Psoas muscle (tissue), 8 donors: Measurements from ENCODE around the gene CHIA. TPM values are rescaled to one million over a fixed set of nuclear protein-coding genes. Genes with fewer than 3 reads are reported as not detected.
"Not testable (repeated sequence)": the region's sequence is repeated elsewhere in the genome, so short reads cannot be mapped to it uniquely, and the experiment has no call there.

Experiments used
- ATAC-seq, 4 donors: fragments of 200-7000 bp; cut with Tn5 transposase; one replicate each; pipeline ENCODE4 v1.9.1; 2020; ENCODE audit warnings: moderate library complexity in 3 of 4, mild to moderate bottlenecking in 2 of 4
- DNase-seq, 2 donors: peaks; one replicate each; pipeline ENCODE4 v3.0.0-alpha.2; 2020
- H3K27ac ChIP-seq: fragments of 200-600 bp; one replicate; pipeline ENCODE4 v1.8.0; 2022
- H3K27me3 ChIP-seq, 3 donors: fragments of 200-600 bp in 1 of 3; one replicate each; pipeline versions ENCODE4 v1.6.1 to v1.8.0; 2013 to 2022; ENCODE audit warnings: low read length in 2 of 3, mild to moderate bottlenecking in 2 of 3, moderate library complexity in 1 of 3; ENCODE audit not compliant: insufficient read depth in 3 of 3
- H3K36me3 ChIP-seq, 2 donors: fragments of 200-600 bp in 1 of 2; one replicate each; pipeline versions ENCODE4 v1.6.1 to v1.8.0; 2013 to 2022; ENCODE audit warnings: low read depth in 1 of 2, mild to moderate bottlenecking in 1 of 2, moderate library complexity in 1 of 2; ENCODE audit not compliant: insufficient read depth in 1 of 2
- H3K4me1 ChIP-seq: fragments of 200-600 bp; one replicate; pipeline ENCODE4 v1.8.0; 2022
- H3K4me3 ChIP-seq: fragments of 200-600 bp; one replicate; pipeline ENCODE4 v1.8.0; 2022; ENCODE audit warnings: mild to moderate bottlenecking
- H3K9me3 ChIP-seq: fragments of 200-600 bp; one replicate; pipeline ENCODE4 v1.8.0; 2022
- WGBS, 3 donors: extraction: QIAGEN DNeasy Blood & Tissue Kit; methylation state at CpG; one replicate each; pipeline versions ENCODE4 v1.1.6 to v1.1.7; 2013; 5-methylcytosine and 5-hydroxymethylcytosine counted together
- intact Hi-C, 2 donors: fragments of 100-400 bp; cut with DNase I; formaldehyde crosslinking; loops; one replicate each; pipeline versions ENCODE4 v1.11.0 to v1.14.2; 2022
- polyA plus RNA-seq, 3 donors: library from polyadenylated mRNA; stranded (reverse); fragments of 200-250 nt; gene quantifications; one replicate each; pipeline ENCODE4 v1.2.3, GENCODE V29; 2013
- total RNA-seq, 4 donors: library from RNA; stranded (reverse); fragmentation: NEBNext Ultra II Directional in 2 of 4; extraction: Animal tissue kit (Norgen Biotek cat#: 25700) in 2 of 4; gene quantifications; one replicate each; pipeline versions ENCODE4 v1.2.1 to v1.2.4, GENCODE V29; 2021 to 2023
- TF ChIP-seq, protein P1 (sequence below): fragments of 200-600 bp; IDR thresholded peaks from one replicate; pipeline ENCODE4 v1.8.0; 2022; ENCODE audit warnings: antibody characterized with exemption
- donor health status: healthy with polysubstance abuse.
- donor health status: DM: no; HTN: no; CAD: no; lungs with moderate emphysema.
- donor health status: Bipolar disorder and iron deficiency.
- donor health status: healthy.
- donor health status: DM: yes; HTN: yes; CAD: no.
- donor health status: DM: no; HTN: no; CAD: no.
- donor health status: DM: no; HTN: no; CAD: no.
- donor health status: DM: yes; HTN: yes; CAD: no.

CHIA gene
- total and polyA plus RNA-seq, 7 donors = 0.04 to 0.27 TPM; not detected in 5

DNA sequence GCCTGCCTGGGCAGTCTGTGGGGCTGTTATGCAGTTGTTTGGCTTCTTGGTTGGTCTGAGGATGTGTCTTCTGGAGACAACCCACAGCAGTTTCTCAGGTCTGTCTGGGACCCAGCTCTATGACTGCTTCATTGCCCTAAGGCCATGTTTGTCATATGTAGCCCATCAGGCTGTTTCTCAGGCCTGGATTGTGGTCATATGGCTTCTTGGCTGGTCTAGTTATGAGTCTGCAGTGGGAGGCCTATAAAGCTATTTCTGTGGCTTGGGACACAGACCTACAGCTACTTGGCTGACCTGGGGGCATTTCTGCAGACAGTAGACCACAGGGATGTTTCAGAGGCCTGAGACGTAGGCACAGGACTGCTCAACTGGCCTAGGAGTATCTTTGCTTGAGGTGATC, 41.5 kb downstream of the CHIA start:
- intact Hi-C loops = no loop called here
- ATAC-seq = no peak
- H3K36me3 ChIP-seq = no peaks in the 10 kb centered on the region
- no peaks in the 10 kb centered on the region for H3K4me1 ChIP-seq
- 65 to 85% (median 73%) methylated on average over 1 of the region's 1 CpG for WGBS, 3 donors
- no peak overlapping the region for H3K27ac ChIP-seq
- no peak for DNase-seq
- H3K4me3 ChIP-seq = no peak overlapping the region
- TF ChIP-seq, protein P1, sequence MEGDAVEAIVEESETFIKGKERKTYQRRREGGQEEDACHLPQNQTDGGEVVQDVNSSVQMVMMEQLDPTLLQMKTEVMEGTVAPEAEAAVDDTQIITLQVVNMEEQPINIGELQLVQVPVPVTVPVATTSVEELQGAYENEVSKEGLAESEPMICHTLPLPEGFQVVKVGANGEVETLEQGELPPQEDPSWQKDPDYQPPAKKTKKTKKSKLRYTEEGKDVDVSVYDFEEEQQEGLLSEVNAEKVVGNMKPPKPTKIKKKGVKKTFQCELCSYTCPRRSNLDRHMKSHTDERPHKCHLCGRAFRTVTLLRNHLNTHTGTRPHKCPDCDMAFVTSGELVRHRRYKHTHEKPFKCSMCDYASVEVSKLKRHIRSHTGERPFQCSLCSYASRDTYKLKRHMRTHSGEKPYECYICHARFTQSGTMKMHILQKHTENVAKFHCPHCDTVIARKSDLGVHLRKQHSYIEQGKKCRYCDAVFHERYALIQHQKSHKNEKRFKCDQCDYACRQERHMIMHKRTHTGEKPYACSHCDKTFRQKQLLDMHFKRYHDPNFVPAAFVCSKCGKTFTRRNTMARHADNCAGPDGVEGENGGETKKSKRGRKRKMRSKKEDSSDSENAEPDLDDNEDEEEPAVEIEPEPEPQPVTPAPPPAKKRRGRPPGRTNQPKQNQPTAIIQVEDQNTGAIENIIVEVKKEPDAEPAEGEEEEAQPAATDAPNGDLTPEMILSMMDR = no peak
- H3K9me3 ChIP-seq = peaks cover 11% of the 10 kb centered on the region
- no peaks in the 10 kb centered on the region for H3K27me3 ChIP-seq

DNA sequence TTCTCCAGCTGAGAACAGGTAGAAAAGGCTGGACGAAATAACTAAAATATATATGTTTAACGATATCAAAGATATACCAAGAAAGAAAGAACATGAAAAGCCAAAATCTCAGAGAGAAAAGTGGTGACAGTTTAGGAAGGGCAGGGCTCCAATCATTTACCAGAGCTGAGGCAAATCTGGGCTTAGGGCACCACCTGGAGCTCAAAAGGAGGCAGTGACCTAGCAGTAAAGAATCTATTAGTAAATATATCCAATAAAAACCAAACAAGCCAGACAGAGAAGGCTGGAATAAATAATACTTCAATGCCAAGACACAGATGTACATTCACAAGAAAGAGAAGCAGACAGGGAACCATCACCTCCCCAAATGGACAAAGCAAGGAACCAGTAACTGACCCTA, 43.5 kb downstream of the CHIA start:
- Histone ChIP-seq H3K4me3 (no peak overlapping the region), H3K27me3 (no peaks in the 10 kb centered on the region), H3K9me3 (no peaks in the 10 kb centered on the region), H3K27ac (no peak overlapping the region), H3K36me3 (no peaks in the 10 kb centered on the region), H3K4me1 (no peaks in the 10 kb centered on the region)
- TF ChIP-seq, protein P1 = peak; percentile 39
- DNase-seq (no peak), ATAC-seq (no peak)
- intact Hi-C loops = loop anchor here in 1 of 2 donors (2.0 kb wide), 1 partner anchor 111 kb away; no protein-coding TSS in a partner anchor
- whole genome bisulfite sequencing, 3 donors = 60 to 70% (median 69%) methylated on average over 2 of the region's 2 CpGs

GRCh38 chr1:111335214-111335877, 44.7 kb downstream of the CHIA start:
- H3K27ac ChIP-seq, H3K27me3 ChIP-seq, H3K36me3 ChIP-seq, ATAC-seq, DNase-seq, H3K9me3 ChIP-seq, H3K4me1 ChIP-seq, H3K4me3 ChIP-seq: not testable (repeated sequence)
- WGBS, 3 donors = 88 to 93% (median 91%) methylated on average over 12 to 15 of the region's 15 CpGs
- intact Hi-C loops = loop anchor here in 1 of 2 donors (2.0 kb wide), 1 partner anchor 113 kb away; no protein-coding TSS in a partner anchor

DNA sequence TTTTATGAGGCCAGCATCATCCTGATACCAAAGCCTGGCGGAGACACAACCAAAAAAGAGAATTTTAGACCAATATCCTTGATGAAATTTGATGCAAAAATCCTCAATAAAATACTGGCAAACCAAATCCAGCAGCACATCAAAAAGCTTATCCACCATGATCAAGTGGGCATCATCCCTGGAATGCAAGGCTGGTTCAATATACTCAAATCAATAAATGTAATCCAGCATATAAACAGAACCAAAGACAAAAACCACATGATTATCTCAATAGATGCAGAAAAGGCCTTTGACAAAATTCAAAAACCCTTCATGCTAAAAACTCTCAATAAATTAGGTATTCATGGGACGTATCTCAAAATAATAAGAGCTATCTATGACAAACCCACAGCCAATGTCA, 48.2 kb downstream of the CHIA start:
- DNase-seq, H3K27me3 ChIP-seq, intact Hi-C loops, H3K4me1 ChIP-seq, H3K27ac ChIP-seq, H3K36me3 ChIP-seq, H3K9me3 ChIP-seq, H3K4me3 ChIP-seq, ATAC-seq: not testable (repeated sequence)
- 77 to 81% (median 79%) methylated on average over 2 of the region's 2 CpGs for WGBS, 3 donors

DNA sequence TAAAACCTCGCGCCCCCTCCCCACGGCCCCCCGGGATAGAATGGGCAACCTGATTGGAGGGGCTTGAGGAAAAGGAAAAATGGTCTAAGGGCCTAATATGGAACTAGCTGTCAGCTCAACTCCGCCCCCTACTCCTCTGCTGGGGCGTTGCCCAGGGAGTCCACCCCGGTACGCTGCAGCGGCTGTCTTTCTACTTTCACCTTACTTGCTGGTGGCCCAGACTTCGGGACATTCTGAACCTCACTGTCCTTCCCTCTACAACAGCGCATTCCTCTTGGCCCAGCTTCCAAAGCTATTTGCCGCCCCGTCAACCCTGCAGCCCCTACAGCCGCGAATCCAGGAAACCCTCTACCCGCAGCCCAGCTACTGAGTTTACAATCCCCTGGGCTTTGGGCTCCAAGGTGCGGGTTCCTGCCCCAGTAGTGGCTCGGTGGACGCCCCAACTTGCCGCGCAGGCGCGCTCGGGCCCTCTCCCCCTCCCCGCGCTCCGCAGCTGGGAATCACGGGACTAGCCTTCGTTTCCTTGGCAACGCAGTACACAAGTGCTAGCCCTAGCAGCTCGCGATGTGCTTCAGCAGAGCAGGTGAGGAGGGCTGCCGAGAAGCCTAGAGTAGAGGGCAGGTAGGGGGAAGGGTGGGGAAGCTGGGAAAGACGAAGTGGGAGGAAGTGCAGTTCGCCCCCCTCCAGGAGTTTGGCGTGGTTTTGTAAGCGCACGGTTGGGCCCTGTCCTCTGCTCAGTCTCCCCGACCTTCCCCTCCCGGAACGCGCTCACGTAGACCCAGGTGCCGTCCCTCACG, 55.6 kb downstream of the CHIA start:
- Histone ChIP-seq H3K4me1 (no peaks in the 10 kb centered on the region), H3K9me3 (no peaks in the 10 kb centered on the region), H3K27me3 (no peaks in the 10 kb centered on the region), H3K27ac (no peak overlapping the region), H3K36me3 (no peaks in the 10 kb centered on the region), H3K4me3 (peak overlapping the region; percentile 67)
- ATAC-seq (peak; percentile 77 to 94 (median 81)), DNase-seq (peak; percentile 71 to 87)
- 2 to 3% (median 2%) methylated on average over 45 of the region's 45 CpGs for WGBS, 3 donors
- TF ChIP-seq, protein P1 = no peak
- intact Hi-C loops = no loop called here
